HepG2 (cell line): ENCODE measurements around the gene C16orf54.

Experiments used
- CTCF ChIP-seq: sonication (generic); formaldehyde crosslinking; IDR thresholded peaks from 2 replicates; pipeline ENCODE4 v1.5.0; 2020; ENCODE audit warnings: mild to moderate bottlenecking, missing genetic modification reagents, moderate library complexity
- MXI1 ChIP-seq: IDR thresholded peaks from 3 replicates; pipeline ENCODE4 v1.6.1; 2012; ENCODE audit warnings: low read depth, low read length, inconsistent platforms, borderline replicate concordance
- RARG ChIP-seq: sonication (generic); formaldehyde crosslinking; IDR thresholded peaks from 2 replicates; pipeline ENCODE4 v1.4.0; 2020; ENCODE audit warnings: low read depth, mild to moderate bottlenecking, missing genetic modification reagents

- TF ChIP-seq RARG (CRISPR knock-in tag), result no peak
- TF ChIP-seq CTCF (CRISPR knock-in tag), result no peak; the same call in 1 of the 2 replicates
- no peak for TF ChIP-seq MXI1
Observed at GRCh38 chr16:29720703-29721102, 25.1 kb downstream of the C16orf54 start.
